Liver (tissue), 9 donors: ENCODE data around the gene SEBOX. TPM values are rescaled to one million over a fixed set of nuclear protein-coding genes. Genes with fewer than 3 reads are reported as not detected.

ENCODE experiments used
- DNase-seq: peaks from one replicate; pipeline ENCODE4 v3.0.0-alpha.2; 2017; ENCODE audit warnings: low spot score
- H3K27ac ChIP-seq, 2 donors: one replicate each; pipeline ENCODE4 v1.7.0; 2013; ENCODE audit warnings: inconsistent platforms in 2 of 2, low read length in 2 of 2, control low read depth in 1 of 2, low read depth in 1 of 2, mild to moderate bottlenecking in 1 of 2
- H3K27me3 ChIP-seq, 4 donors: one replicate each; pipeline versions ENCODE4 v1.6.1 to v1.7.0; 2013; ENCODE audit warnings: low read length in 3 of 4, inconsistent platforms in 1 of 4, mild to moderate bottlenecking in 1 of 4, moderate library complexity in 1 of 4; ENCODE audit not compliant: control insufficient read depth in 4 of 4, insufficient read depth in 4 of 4
- H3K36me3 ChIP-seq, 4 donors: one replicate each; pipeline versions ENCODE4 v1.6.1 to v1.7.0; 2013; ENCODE audit warnings: low read length in 3 of 4, mild to moderate bottlenecking in 3 of 4, low read depth in 1 of 4, moderate library complexity in 1 of 4; ENCODE audit not compliant: control insufficient read depth in 4 of 4, insufficient read depth in 3 of 4
- H3K4me1 ChIP-seq, 4 donors: one replicate each; pipeline versions ENCODE4 v1.6.1 to v1.7.0; 2013; ENCODE audit warnings: low read length in 3 of 4, mild to moderate bottlenecking in 3 of 4, moderate library complexity in 1 of 4; ENCODE audit not compliant: control insufficient read depth in 4 of 4, insufficient read depth in 4 of 4
- H3K4me3 ChIP-seq, 3 donors: one replicate each; pipeline versions ENCODE4 v1.6.1 to v1.7.0; 2013; ENCODE audit warnings: low read length in 3 of 3, control low read depth in 1 of 3, low read depth in 1 of 3, mild to moderate bottlenecking in 1 of 3
- H3K9ac ChIP-seq, 2 donors: one replicate each; pipeline ENCODE4 v1.7.0; 2013; ENCODE audit warnings: low read length in 2 of 2, mild to moderate bottlenecking in 2 of 2, moderate library complexity in 2 of 2, control low read depth in 1 of 2, low read depth in 1 of 2
- H3K9me3 ChIP-seq, 4 donors: one replicate each; pipeline versions ENCODE4 v1.6.1 to v1.7.0; 2013; ENCODE audit warnings: low read length in 3 of 4; ENCODE audit not compliant: control insufficient read depth in 4 of 4
- ATF3 ChIP-seq: IDR thresholded peaks from 2 replicates; pipeline ENCODE4 v1.6.1; 2016; ENCODE audit warnings: antibody characterized with exemption
- CTCF ChIP-seq: fragments of 150-350 bp; IDR thresholded peaks from 2 replicates; pipeline ENCODE4 v1.5.1; 2017; ENCODE audit warnings: improper control_type of control experiment, low read depth, low read length; ENCODE audit not compliant: missing input control
- EGR1 ChIP-seq, 2 donors: IDR thresholded peaks; 2 replicates each; pipeline ENCODE4 v1.6.1; 2016 to 2018; ENCODE audit warnings: antibody characterized with exemption in 2 of 2, low read depth in 2 of 2
- GABPA ChIP-seq, 2 donors: IDR thresholded peaks in 1 of 2; conservative IDR thresholded peaks in 1 of 2; 2 replicates each; pipeline ENCODE4 v1.6.1; 2016; ENCODE audit warnings: antibody characterized with exemption in 2 of 2, mild to moderate bottlenecking in 1 of 2, moderate library complexity in 1 of 2
- HNF4A ChIP-seq, 2 donors: conservative IDR thresholded peaks; 2 replicates each; pipeline ENCODE4 v1.6.1; 2016; ENCODE audit warnings: antibody characterized with exemption in 2 of 2, mild to moderate bottlenecking in 2 of 2
- MAX ChIP-seq: IDR thresholded peaks from 2 replicates; pipeline ENCODE4 v1.6.1; 2016; ENCODE audit warnings: antibody characterized with exemption
- NR2F2 ChIP-seq: IDR thresholded peaks from 2 replicates; pipeline ENCODE4 v1.6.1; 2016; ENCODE audit warnings: antibody characterized with exemption
- RAD21 ChIP-seq, 2 donors: IDR thresholded peaks; 2 replicates each; pipeline ENCODE4 v1.6.1; 2016; ENCODE audit warnings: antibody characterized with exemption in 2 of 2, mild to moderate bottlenecking in 2 of 2
- REST ChIP-seq: IDR thresholded peaks from 2 replicates; pipeline ENCODE4 v1.6.1; 2016; ENCODE audit warnings: antibody characterized with exemption, mild to moderate bottlenecking
- RXRA ChIP-seq, 2 donors: IDR thresholded peaks; 2 replicates each; pipeline ENCODE4 v1.6.1; 2017 to 2018; ENCODE audit warnings: antibody characterized with exemption in 2 of 2, mild to moderate bottlenecking in 1 of 2
- SP1 ChIP-seq: IDR thresholded peaks from 2 replicates; pipeline ENCODE4 v1.6.1; 2018; ENCODE audit warnings: antibody characterized with exemption, mild to moderate bottlenecking
- TAF1 ChIP-seq: conservative IDR thresholded peaks from 2 replicates; pipeline ENCODE4 v1.6.1; 2016; ENCODE audit warnings: antibody characterized with exemption, mild to moderate bottlenecking
- YY1 ChIP-seq: IDR thresholded peaks from 2 replicates; pipeline ENCODE4 v1.6.1; 2016; ENCODE audit warnings: antibody characterized with exemption, mild to moderate bottlenecking
- ZBTB33 ChIP-seq: IDR thresholded peaks from 2 replicates; pipeline ENCODE4 v1.6.1; 2016; ENCODE audit warnings: antibody characterized with exemption
- WGBS: extraction: QIAGEN DNeasy Blood & Tissue Kit; methylation state at CpG from one replicate; pipeline ENCODE4 v1.1.7; 2013; 5-methylcytosine and 5-hydroxymethylcytosine counted together
- polyA plus RNA-seq, 2 donors: library from polyadenylated mRNA; stranded (reverse) in 1 of 2; unstranded in 1 of 2; fragments of 200-250 nt in 1 of 2; fragments of >200 nt in 1 of 2; fragmentation: Nextera tagmentation in 1 of 2; extraction: Ambion mirVana in 1 of 2; gene quantifications; one replicate each; pipeline versions ENCODE4 v1.2.1 to v1.2.3, GENCODE V29; 2013 to 2015
- total RNA-seq, 2 donors: library from RNA; depleted of rRNA; stranded (reverse); fragments of >200 nt; gene quantifications; one replicate each; pipeline ENCODE4 v1.2.3, GENCODE V29; 2014
- donor health status: healthy.
- donor health status: healthy.
- donor health status: healthy.
- donor health status: healthy.
- donor health status: healthy.

The SEBOX gene
- total and polyA plus RNA-seq, 4 donors, result 0.19 to 0.59 TPM; not detected in 2

GRCh38 chr17:28397687-28398279 lies 32.8 kb upstream of the SEBOX start:
- 60% methylated on average over 7 of the region's 7 CpGs for WGBS
- H3K27me3 ChIP-seq, result no peaks in the 10 kb centered on the region
- H3K36me3 ChIP-seq, result peaks cover 3 to 44% (median 30%) of the 10 kb centered on the region in 4 donors

GRCh38 chr17:28397275-28397674 lies 32.3 kb upstream of the SEBOX start:
- Histone ChIP-seq H3K36me3 (peaks cover 5 to 39% (median 28%) of the 10 kb centered on the region in 4 donors), H3K4me1 (peaks cover 9 to 35% (median 27%) of the 10 kb centered on the region in 4 donors), H3K4me3 (no peak overlapping the region), H3K27me3 (no peaks in the 10 kb centered on the region), H3K27ac (no peak overlapping the region), H3K9ac (no peak overlapping the region), H3K9me3 (no peaks in the 10 kb centered on the region)
- no peak for TF ChIP-seq CTCF
- 97% methylated on average over 3 of the region's 3 CpGs for WGBS
- no peak for DNase-seq

More at GRCh38 chr17:28397687-28398279, 32.8 kb upstream of the SEBOX start:
- Histone ChIP-seq H3K27ac (peak overlapping the region in 1 of 2 donors; percentile 23), H3K9ac (no peak overlapping the region), H3K9me3 (no peaks in the 10 kb centered on the region), H3K4me1 (peaks cover 9 to 37% (median 27%) of the 10 kb centered on the region in 4 donors), H3K4me3 (no peak overlapping the region)
- DNase-seq, result no peak
- TF ChIP-seq RAD21 (IDR thresholded peaks at IDR 0.05) (peak in 1 of 2 donors; percentile 25), SP1 (no peak)

- H3K27ac ChIP-seq, result no peak overlapping the region
- no peaks in the 10 kb centered on the region for H3K9me3 ChIP-seq
- no peak overlapping the region for H3K4me3 ChIP-seq
- H3K9ac ChIP-seq, result no peak overlapping the region
- no peak for DNase-seq
- peaks cover 9 to 31% (median 25%) of the 10 kb centered on the region in 4 donors for H3K4me1 ChIP-seq
- no peaks in the 10 kb centered on the region for H3K27me3 ChIP-seq
- no peak for TF ChIP-seq ZBTB33
- H3K36me3 ChIP-seq, result peaks cover 5 to 34% (median 22%) of the 10 kb centered on the region in 4 donors
- WGBS, result 90% methylated on average over 6 of the region's 6 CpGs
These were observed 31.7 kb upstream of the SEBOX start for GRCh38 chr17:28396635-28397239.

- no peak for DNase-seq
- Histone ChIP-seq H3K9me3 (no peaks in the 10 kb centered on the region), H3K4me3 (no peak overlapping the region), H3K4me1 (peaks cover 9 to 31% (median 25%) of the 10 kb centered on the region in 4 donors), H3K36me3 (peaks cover 5 to 28% (median 16%) of the 10 kb centered on the region in 4 donors), H3K27me3 (no peaks in the 10 kb centered on the region), H3K27ac (no peak overlapping the region), H3K9ac (no peak overlapping the region)
- WGBS, result 90% methylated on average over 6 of the region's 6 CpGs
- no peak for TF ChIP-seq EGR1 (IDR thresholded peaks at IDR 0.05; ENCODE audit: low read depth in 2 of 2)
- TF ChIP-seq MAX, result no peak
- no peak for TF ChIP-seq GABPA (IDR thresholded peaks at IDR 0.05 in 1 of 2, conservative IDR thresholded peaks at IDR 0.05 in 1 of 2)
- no peak for TF ChIP-seq NR2F2
- TF ChIP-seq SP1, result no peak
- TF ChIP-seq YY1, result no peak
- no peak for TF ChIP-seq ATF3
- no peak for TF ChIP-seq REST
- no peak for TF ChIP-seq RXRA (IDR thresholded peaks at IDR 0.05)
- no peak for TF ChIP-seq HNF4A (conservative IDR thresholded peaks at IDR 0.05)
- no peak for TF ChIP-seq TAF1
These were observed 31.0 kb upstream of the SEBOX start for GRCh38 chr17:28395968-28396367.
